GDM1 (cell line): ENCODE measurements around the gene BST2.

Experiments used
- DNase-seq: peaks from one replicate; lab custom pipeline; 2025; lab: John Stamatoyannopoulos, UW

The BST2 gene

GRCh38 chr19:17405250-17406045, at the start of gene BST2:
BST2 (minus strand) TSS chr19:17405630; CDS start chr19:17405575, 55 bp downstream.
- DNase-seq = peak; percentile 58

DNA sequence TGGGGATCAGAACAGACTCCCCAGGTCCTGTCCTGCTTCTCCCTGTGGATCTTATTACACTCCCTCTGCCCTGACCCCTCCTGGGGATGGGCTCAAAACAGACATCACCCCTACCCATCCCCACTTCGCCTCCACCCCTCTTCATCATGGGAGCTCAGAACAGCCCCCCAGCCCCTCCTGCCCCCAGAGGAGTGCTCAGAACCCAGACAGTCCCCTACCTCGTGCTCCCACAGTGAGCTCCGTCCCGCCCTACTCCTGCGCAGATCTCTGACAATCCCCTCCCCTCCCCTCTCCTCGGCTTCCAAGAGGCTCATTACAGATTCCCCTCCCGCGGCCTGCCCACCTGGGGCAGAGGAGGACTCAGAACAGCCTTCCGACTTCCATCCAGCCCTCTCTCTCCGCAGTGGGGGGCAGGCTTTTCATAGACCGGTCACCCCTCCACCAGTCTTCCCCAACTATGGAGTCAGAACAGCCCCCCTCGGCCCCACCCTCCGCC, 49.2 kb upstream of the BST2 start:
- DNase-seq = no peak

DNA sequence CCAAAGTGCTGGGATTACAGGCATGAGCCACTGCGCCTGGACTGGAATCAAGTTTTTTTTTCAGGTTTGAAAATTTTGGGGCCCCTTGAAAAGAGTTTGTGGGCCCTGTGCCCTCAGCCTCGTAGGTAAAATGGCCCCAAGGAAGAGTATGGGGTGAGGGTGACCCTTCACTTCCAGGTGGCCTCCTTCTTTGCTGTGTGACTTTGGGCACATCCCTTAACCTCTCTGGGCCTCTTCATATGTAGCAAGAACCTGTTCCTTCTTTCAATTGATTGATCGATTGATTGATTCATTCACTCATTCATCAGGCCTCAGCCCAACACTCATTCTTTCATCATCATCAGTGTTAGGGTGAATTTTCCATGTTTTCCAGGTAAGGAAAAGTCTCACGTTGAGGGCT, 46.4 kb upstream of the BST2 start:
- DNase-seq = no peak

- peak; percentile 71 for DNase-seq
Observed at GRCh38 chr19:17450264-17451075, 45.0 kb upstream of the BST2 start.

DNA sequence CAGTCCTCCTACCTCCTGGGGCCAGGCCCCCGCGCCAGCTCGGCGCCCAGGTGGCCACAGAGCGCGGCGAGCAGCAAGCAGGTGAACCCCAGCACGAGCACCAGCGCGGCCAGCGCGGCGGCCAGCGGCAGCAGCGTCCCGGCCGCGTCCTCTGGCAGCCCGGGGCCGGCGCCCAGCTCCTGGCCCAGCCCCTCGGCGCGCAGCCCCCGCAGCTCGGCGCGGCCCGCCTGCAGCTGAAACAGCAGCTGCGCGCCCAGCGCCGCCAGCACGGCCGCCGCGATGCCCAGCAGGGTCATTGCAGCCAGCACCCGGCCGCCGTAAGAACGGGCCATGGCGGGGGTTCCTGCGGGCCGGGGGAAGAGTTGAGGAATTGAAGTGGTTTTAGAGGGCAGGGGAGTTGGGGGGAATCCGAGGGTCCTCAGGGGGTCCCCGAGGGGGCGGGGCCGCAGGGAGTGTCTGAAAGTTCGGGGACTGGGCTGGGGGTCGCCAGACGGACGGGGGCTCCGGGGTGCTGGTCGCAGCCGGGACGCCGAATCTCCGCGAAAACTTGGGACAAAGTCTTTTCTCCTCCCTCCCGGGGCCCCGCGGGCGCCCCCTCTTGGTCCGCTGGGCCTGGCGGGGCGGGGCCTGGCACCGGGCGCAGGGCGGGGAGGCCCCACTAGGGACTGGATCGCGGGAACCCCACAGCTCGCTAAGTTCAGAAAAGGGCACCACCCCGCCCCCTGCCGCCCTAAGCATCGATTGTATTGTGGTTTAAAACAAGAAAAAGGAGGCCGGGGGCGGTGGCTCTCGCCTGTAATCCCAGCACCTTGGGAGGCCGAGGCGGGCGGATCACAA, 42.9 kb upstream of the BST2 start, which contains the start of gene TMEM221:
Gene TMEM221, minus strand, starts transcription at position 538 of the 837 bp plus-strand sequence. Its CDS starts 206 bp downstream, at position 332.
- peak; percentile 72 for DNase-seq

GRCh38 chr19:17447704-17448130, 42.3 kb upstream of the BST2 start:
- DNase-seq = no peak

DNA sequence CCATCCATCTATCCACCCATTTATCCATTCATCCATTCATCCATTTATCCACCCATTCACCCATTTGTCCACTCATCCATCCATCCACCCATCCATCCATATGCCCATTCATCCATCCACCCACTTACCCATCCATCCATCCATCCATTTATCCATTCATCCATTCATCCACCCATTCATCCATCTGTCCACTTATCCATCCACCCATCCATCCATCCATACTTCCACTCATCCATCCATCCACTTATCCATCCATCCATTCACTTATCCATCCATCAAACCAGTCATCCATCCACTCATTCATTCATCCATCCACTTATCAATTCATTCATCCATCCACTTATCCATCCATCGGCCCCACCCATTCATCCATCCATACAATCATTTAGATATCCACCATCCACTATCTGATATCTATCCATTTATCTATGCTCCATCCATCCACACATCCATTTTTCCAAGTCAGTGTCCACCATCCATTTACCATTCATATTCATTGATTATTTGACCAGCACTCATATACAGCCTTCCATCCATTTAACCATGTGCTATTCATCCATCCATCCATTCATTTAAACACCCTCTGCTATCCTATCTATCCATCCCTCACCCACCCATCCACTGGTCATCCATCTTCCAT, 40.2 kb upstream of the BST2 start:
- DNase-seq = no peak

GRCh38 chr19:17441241-17442021, 36.0 kb upstream of the BST2 start:
- DNase-seq = peak; percentile 42

DNA sequence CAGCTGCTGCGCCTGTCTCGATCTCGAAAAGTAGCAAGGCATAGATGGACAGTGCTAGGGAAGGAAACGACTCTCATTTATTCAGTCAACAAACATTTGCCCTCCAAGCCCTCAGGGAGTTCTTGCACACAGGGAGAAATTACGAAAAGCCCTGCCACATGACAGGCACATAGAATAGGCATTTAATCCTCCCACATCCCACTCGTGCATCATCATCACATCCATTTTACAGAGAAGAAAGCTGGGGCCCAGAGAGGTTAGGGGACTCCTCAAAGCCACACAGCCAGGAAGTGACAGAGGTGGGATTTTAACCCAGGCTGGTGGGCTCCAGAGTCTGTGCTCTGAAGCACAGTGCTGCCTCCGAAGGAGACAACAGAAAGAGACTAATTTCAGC, 31.4 kb upstream of the BST2 start:
- DNase-seq = no peak

GRCh38 chr19:17436094-17436873, 30.9 kb upstream of the BST2 start:
- DNase-seq = no peak

DNA sequence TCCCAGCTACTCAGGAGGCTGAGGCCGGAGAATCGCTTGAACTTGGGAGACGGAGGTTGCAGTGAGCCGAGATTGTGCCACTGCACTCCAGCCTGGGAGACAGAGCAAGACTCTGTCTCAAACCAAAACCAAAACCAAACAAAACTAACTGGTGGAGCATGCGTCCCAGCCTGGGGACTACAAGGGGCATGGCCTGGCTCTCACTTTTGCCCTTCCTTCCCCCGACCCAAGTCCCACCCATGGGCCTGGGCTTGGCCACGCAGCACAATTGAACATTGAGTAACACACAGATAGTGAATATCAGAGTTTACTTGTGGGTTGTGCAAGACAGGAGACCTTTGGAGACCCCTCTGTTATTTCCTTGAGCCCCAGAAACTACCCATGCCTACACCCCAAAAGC, 29.8 kb upstream of the BST2 start:
- DNase-seq = no peak

DNA sequence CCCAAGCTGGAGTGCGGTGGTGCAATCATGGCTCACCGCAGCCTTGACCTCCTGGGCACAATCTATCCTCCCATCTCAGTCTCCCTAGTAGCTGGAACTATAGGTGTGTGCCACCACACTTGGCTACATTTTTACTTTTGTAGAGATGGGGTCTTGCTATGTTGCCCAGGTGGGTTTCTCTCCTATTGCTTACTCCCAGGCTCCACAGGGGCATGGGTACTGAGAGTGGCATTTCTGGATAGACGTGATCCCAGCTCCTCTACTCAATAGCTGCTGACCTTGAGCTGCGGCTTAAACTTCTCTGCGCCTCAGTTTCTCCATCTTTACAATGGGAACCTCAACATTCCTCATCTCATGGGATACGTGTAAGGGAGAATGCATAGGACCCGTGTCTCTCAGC, 26.0 kb upstream of the BST2 start:
- no peak for DNase-seq

- no peak for DNase-seq
Observed at GRCh38 chr19:17429641-17430113, 24.2 kb upstream of the BST2 start.

DNA sequence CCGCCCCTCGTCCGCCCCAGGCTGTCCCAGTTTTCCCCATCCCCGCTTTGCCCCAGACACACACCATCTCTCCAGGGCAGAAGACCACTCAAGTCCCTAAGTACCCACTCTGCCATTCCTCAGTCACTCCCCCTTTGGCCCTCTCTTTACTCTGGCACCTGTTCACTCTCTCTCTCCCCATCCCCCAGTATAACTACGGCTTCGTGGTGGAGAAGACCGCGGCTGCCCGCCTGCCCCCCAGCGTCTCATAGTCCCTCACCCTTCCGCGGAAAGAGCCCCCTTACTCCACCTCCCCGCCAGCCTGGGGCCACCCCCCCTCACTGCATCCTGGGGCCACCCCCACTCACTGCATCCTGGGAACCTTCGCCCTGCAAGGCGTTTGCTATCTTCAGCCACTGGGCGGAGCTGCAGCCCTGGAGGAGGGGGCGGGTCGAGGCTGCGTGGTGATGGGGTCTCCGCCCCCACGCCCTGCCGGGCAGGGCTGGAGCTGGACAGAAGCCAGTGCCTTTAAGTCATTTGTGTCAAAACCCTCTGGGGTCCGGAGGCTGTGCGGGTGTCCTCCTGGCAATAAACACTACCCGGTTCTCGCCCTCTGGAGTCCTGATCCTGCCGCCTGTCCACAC, 19.4 kb upstream of the BST2 start:
- DNase-seq = no peak

DNA sequence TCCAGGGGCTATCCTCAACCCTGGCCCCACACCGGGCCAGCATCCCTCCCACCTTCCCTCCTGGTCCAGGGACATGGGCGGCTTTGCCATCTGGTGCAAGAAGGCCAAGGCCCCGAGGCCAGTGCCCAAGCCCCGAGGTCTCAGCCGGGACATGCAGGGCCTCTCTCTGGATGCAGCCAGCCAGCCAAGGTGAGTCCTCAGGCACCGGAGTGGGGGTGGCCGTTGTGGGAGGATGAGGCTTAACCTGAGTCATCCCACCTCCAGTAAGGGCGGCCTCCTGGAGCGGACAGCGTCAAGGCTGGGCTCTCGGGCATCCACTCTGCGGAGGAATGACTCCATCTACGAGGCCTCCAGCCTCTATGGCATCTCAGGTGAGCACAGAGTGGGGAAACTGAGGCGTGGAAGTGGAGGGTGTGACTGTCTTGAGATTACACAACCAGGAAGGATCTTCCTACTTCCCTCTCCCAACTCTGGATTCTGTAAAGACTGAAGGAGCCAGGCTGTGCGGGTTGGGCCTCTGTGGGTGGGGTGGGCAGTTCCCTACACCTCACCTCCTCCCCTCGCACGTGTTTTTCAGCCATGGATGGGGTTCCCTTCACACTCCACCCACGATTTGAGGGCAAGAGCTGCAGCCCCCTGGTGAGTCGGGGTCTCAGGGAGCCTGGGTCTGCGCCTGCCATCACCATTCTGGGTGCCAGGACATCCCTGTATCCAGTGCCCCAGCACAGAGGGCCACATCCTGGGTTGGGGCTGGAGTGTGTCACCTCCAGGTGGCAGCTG, 18.2 kb upstream of the BST2 start:
- no peak for DNase-seq

DNA sequence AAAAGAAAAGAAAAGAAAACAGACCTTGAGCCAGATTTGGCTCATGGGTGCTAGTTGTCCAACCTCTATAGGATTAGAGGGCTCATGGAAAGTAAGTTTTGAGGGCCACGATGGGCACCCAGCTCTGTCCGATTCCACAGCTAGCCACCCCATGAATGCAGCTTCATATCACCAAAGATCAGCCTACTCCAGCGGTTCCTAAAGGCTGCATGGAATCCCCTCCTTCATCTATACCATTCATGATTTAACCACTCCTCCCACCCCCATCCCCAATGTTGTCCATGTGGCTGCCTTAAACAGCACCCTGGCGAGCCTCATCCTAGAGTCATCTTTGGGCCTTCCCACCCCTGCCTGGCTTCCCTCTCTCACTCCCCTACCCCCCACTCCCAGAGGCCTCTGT, 16.5 kb upstream of the BST2 start:
- no peak for DNase-seq

DNA sequence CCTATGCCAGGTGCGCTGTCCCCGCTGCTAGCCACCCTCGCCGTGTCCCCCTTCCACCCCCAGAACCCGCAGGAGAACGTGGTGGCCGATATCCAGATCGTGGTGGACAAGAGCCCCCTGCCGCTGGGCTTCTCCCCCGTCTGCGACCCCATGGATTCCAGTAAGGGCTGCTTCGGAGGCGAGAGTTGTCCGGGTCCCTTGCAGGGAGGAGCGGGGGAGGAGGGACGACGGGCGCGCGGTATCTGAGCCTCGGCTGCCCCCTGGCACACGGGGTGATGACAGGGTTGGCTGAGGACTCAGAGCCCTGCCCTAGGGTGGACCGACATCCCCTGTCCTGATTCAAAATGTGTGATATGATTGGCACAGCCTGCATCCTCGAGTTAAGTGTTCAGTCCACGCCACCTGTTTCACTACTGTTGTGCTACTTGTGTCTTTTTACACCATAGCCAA, 15.1 kb upstream of the BST2 start:
- no peak for DNase-seq
